ENCODE results near the gene PPP2R2C.

DNA sequence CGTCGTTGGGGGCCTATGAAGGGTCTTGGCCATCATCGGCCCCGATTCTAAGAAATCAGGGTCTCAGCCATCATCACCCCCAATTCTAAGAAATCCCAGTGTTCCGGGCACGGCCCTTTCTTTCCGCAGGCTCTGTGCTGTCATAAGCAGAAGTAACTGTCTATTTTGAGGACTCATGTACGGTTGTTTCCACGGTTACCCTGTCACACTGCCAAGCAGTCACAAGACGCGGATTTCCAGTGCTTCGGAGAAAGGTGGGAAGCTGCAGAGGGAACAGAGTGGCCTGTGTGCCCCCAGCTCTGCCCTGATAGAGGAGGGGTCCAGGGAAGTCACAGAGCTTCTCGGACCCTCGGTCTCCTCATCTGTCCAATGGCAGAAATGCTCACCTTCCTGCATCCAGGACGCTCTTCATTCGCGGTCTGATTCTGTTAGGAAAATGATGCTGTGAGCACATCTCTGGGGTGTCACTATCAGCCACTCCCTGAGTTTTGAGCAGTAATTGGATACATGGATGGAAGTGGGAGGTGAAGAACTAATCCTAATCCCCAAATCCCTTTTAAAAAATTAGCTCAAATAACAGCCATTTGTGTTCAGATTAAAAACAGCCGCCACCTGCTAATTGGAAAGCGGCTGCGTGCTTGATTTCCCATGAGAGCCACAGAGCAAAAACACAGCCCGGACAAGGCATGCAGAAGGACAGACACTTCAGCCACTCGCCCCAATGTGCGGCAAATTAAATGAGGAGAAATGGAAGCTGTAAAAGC, 129.7 kb downstream of the PPP2R2C start:
- TF ChIP-seq EZH2 (IDR thresholded peaks at IDR 0.05; ENCODE audit: insufficient read depth, poor library complexity, severe bottlenecking) (no peak), EZH2phosphoT487 (IDR thresholded peaks at IDR 0.05; ENCODE audit: insufficient read depth, low read depth) (no peak)
